H1 (cell line): ENCODE measurements around the gene ZNF423. TPM values are rescaled to one million over a fixed set of nuclear protein-coding genes. Genes with fewer than 3 reads are reported as not detected.
A peak's percentile ranks its signal among the peaks of the same experiment; 100 is the strongest.

Experiments used
- CTCF ChIA-PET: fragments of 300-600 bp; sonication (Branson Sonifier 250); formaldehyde crosslinking; loops from one replicate; lab custom pipeline; 2021; ENCODE audit not compliant: partially characterized antibody; lab: Charles Lee
- POLR2A ChIA-PET: fragments of 300-600 bp; sonication (Branson Sonifier 250); formaldehyde crosslinking; loops from one replicate; lab custom pipeline; 2021; ENCODE audit warnings: inconsistent platforms; ENCODE audit not compliant: partially characterized antibody; lab: Charles Lee
- DNase-seq, 2 experiments: peaks; one replicate each; pipeline versions ENCODE4 v3.0.0 to v3.0.0-alpha.2; 2010 to 2022; ENCODE audit warnings: low spot score in 2 of 2, low read depth in 1 of 2, mixed read lengths in 1 of 2
- FAIRE-seq: peaks from 2 replicates; lab custom pipeline; 2011; peaks lifted over from hg19 to GRCh38; lab: Jason Lieb, UNC
- H2AFZ ChIP-seq: 2 replicates; pipeline ENCODE4 v1.8.1; 2012; ENCODE audit warnings: low read length, inconsistent platforms
- H2AK5ac ChIP-seq: 2 replicates; pipeline ENCODE4 v1.6.1; 2013; ENCODE audit warnings: low read depth, low read length
- H2BK120ac ChIP-seq: replicated peaks from 2 replicates; pipeline ENCODE3; 2013; ENCODE audit warnings: low read depth, low read length, inconsistent platforms
- H2BK12ac ChIP-seq: 2 replicates; pipeline ENCODE4 v1.6.1; 2013; ENCODE audit warnings: low read depth, low read length
- H2BK15ac ChIP-seq: 2 replicates; pipeline ENCODE4 v1.6.1; 2013; ENCODE audit warnings: low read length
- H2BK20ac ChIP-seq: 2 replicates; pipeline ENCODE4 v1.6.1; 2013; ENCODE audit warnings: low read length
- H2BK5ac ChIP-seq: 2 replicates; pipeline ENCODE4 v1.6.1; 2013; ENCODE audit warnings: low read depth, low read length
- H3K14ac ChIP-seq: 2 replicates; pipeline ENCODE4 v1.6.1; 2013; ENCODE audit warnings: inconsistent platforms; ENCODE audit not compliant: insufficient read length
- H3K18ac ChIP-seq: 2 replicates; pipeline ENCODE4 v1.6.1; 2013; ENCODE audit warnings: low read length; ENCODE audit errors: extremely low read depth
- H3K23ac ChIP-seq: 2 replicates; pipeline ENCODE4 v1.6.1; 2013; ENCODE audit warnings: inconsistent platforms; ENCODE audit not compliant: insufficient read length
- H3K23me2 ChIP-seq: 2 replicates; pipeline ENCODE4 v1.6.1; 2013; ENCODE audit warnings: low read depth, low read length
- H3K27ac ChIP-seq: 2 replicates; pipeline ENCODE4 v1.6.1; 2011; ENCODE audit warnings: low read depth, low read length, inconsistent platforms
- H3K27me3 ChIP-seq, 4 experiments: replicated peaks in 1 of 4; 1 replicate in 1 of 4; 2 replicates in 3 of 4; pipeline versions ENCODE4 v1.6.1 to v1.8.1; 2011 to 2013; ENCODE audit warnings: low read length in 3 of 4, mild to moderate bottlenecking in 3 of 4, inconsistent platforms in 2 of 4, mixed read lengths in 2 of 4, moderate library complexity in 1 of 4; ENCODE audit not compliant: control insufficient read depth in 3 of 4, insufficient read depth in 3 of 4; ENCODE audit errors: extremely low read depth in 1 of 4
- H3K36me3 ChIP-seq, 4 experiments: 2 replicates each; pipeline versions ENCODE4 v1.6.1 to v1.8.1; 2011 to 2013; ENCODE audit warnings: mild to moderate bottlenecking in 4 of 4, low read length in 3 of 4, moderate library complexity in 2 of 4, control low read depth in 1 of 4, inconsistent platforms in 1 of 4; ENCODE audit not compliant: insufficient read depth in 4 of 4, control insufficient read depth in 2 of 4
- H3K4ac ChIP-seq: replicated peaks from 2 replicates; pipeline ENCODE3; 2013; ENCODE audit warnings: low read length, low read depth, mixed read lengths, inconsistent platforms; ENCODE audit not compliant: insufficient read length
- H3K4me1 ChIP-seq, 4 experiments: replicated peaks in 1 of 4; 1 replicate in 1 of 4; 2 replicates in 3 of 4; pipeline versions ENCODE4 v1.6.1 to v1.8.1; 2011 to 2013; ENCODE audit warnings: low read length in 3 of 4, inconsistent platforms in 2 of 4, mixed read lengths in 1 of 4; ENCODE audit not compliant: insufficient read depth in 4 of 4, control insufficient read depth in 3 of 4
- H3K4me2 ChIP-seq, 2 experiments: 2 replicates each; pipeline versions ENCODE4 v1.6.1 to v1.8.1; 2011 to 2013; ENCODE audit warnings: low read depth in 2 of 2, low read length in 2 of 2, control low read depth in 1 of 2, inconsistent platforms in 1 of 2, mild to moderate bottlenecking in 1 of 2; ENCODE audit not compliant: insufficient read depth in 1 of 2
- H3K4me3 ChIP-seq, 4 experiments: fragments of 200-600, 300-600 bp in 1 of 4; sonication (generic), shearing (Covaris generic), sonication (Bioruptor Twin) in 1 of 4; 2 replicates each; pipeline versions ENCODE4 v1.5.1 to v1.8.1; 2011 to 2016; ENCODE audit warnings: low read length in 4 of 4, low read depth in 3 of 4, control low read depth in 2 of 4, inconsistent platforms in 2 of 4, mild to moderate bottlenecking in 2 of 4, mixed read lengths in 1 of 4, moderate library complexity in 1 of 4; ENCODE audit not compliant: insufficient read depth in 2 of 4; ENCODE audit errors: extremely low read depth in 1 of 4
- H3K56ac ChIP-seq: replicated peaks from 2 replicates; pipeline ENCODE3; 2013; ENCODE audit warnings: low read depth, mild to moderate bottlenecking, mixed read lengths, low read length, inconsistent platforms; ENCODE audit not compliant: insufficient read length
- H3K79me1 ChIP-seq: 2 replicates; pipeline ENCODE4 v1.6.1; 2013; ENCODE audit warnings: low read depth, low read length, control low read depth
- H3K79me2 ChIP-seq, 2 experiments: 2 replicates each; pipeline versions ENCODE4 v1.6.1 to v1.8.1; 2012 to 2013; ENCODE audit warnings: low read length in 2 of 2, mild to moderate bottlenecking in 2 of 2, inconsistent platforms in 1 of 2; ENCODE audit not compliant: insufficient read depth in 2 of 2, control insufficient read depth in 1 of 2
- H3K9ac ChIP-seq, 4 experiments: replicated peaks in 1 of 4; 1 replicate in 1 of 4; 2 replicates in 3 of 4; pipeline versions ENCODE4 v1.6.1 to v1.8.1; 2011 to 2013; ENCODE audit warnings: low read depth in 3 of 4, low read length in 3 of 4, control low read depth in 2 of 4, mild to moderate bottlenecking in 2 of 4, moderate library complexity in 2 of 4, inconsistent platforms in 1 of 4; ENCODE audit errors: extremely low read depth in 1 of 4
- H3K9me3 ChIP-seq, 2 experiments: 2 replicates each; pipeline versions ENCODE4 v1.6.1 to v1.8.1; 2012 to 2013; ENCODE audit warnings: mild to moderate bottlenecking in 2 of 2, moderate library complexity in 2 of 2, control low read depth in 1 of 2, inconsistent platforms in 1 of 2, low read depth in 1 of 2, low read length in 1 of 2, mixed read lengths in 1 of 2; ENCODE audit not compliant: insufficient read depth in 2 of 2
- H4K20me1 ChIP-seq, 2 experiments: replicated peaks in 1 of 2; 2 replicates each; pipeline versions ENCODE3 to v1.8.1; 2011 to 2013; ENCODE audit warnings: inconsistent platforms in 2 of 2, low read length in 2 of 2, mild to moderate bottlenecking in 1 of 2; ENCODE audit not compliant: insufficient read depth in 2 of 2, control insufficient read depth in 1 of 2
- H4K5ac ChIP-seq: 2 replicates; pipeline ENCODE4 v1.6.1; 2013; ENCODE audit warnings: low read length, low read depth, mixed read lengths, inconsistent platforms; ENCODE audit not compliant: insufficient read length
- H4K8ac ChIP-seq: 2 replicates; pipeline ENCODE4 v1.8.0; 2013; ENCODE audit warnings: mild to moderate bottlenecking, moderate library complexity, low read length, inconsistent platforms; ENCODE audit not compliant: insufficient read depth; ENCODE audit errors: extremely low read depth
- H4K91ac ChIP-seq: replicated peaks from 2 replicates; pipeline ENCODE3; 2013; ENCODE audit warnings: low read length, mixed read lengths, inconsistent platforms; ENCODE audit not compliant: insufficient read length
- BACH1 ChIP-seq: IDR thresholded peaks from 2 replicates; pipeline ENCODE4 v1.6.1; 2012; ENCODE audit warnings: low read length, improper control_type of control experiment
- KDM1A ChIP-seq: fragments of 200-600, 300-600 bp; sonication (generic); IDR thresholded peaks from 2 replicates; pipeline ENCODE4 v1.7.1; 2016; ENCODE audit warnings: mild to moderate bottlenecking, low read length, borderline replicate concordance
- NANOG ChIP-seq: IDR thresholded peaks from 2 replicates; pipeline ENCODE4 v1.6.1; 2011; ENCODE audit warnings: low read length, low read depth, mild to moderate bottlenecking, inconsistent platforms; ENCODE audit not compliant: insufficient read depth, poor library complexity, severe bottlenecking
- SAP30 ChIP-seq: fragments of 300-600 bp; sonication (generic); IDR thresholded peaks from 2 replicates; pipeline ENCODE4 v1.7.1; 2012; ENCODE audit warnings: low read length, moderate library complexity, mild to moderate bottlenecking, inconsistent platforms; ENCODE audit not compliant: insufficient read depth, insufficient replicate concordance
- SIN3A ChIP-seq, 2 experiments: IDR thresholded peaks in 1 of 2; conservative IDR thresholded peaks in 1 of 2; 2 replicates each; pipeline ENCODE4 v1.6.1; 2011 to 2012; ENCODE audit warnings: low read length in 2 of 2, improper control_type of control experiment in 1 of 2, low read depth in 1 of 2, mild to moderate bottlenecking in 1 of 2
- SP1 ChIP-seq: IDR thresholded peaks from 2 replicates; pipeline ENCODE4 v1.6.1; 2011; ENCODE audit warnings: low read depth, low read length
- SP2 ChIP-seq: IDR thresholded peaks from 2 replicates; pipeline ENCODE4 v1.6.1; 2012; ENCODE audit warnings: mild to moderate bottlenecking, low read length, inconsistent platforms
- SRF ChIP-seq: IDR thresholded peaks from 2 replicates; pipeline ENCODE4 v1.6.1; 2011; ENCODE audit warnings: mild to moderate bottlenecking, low read depth, low read length, moderate library complexity
- ZNF274 ChIP-seq: IDR thresholded peaks from 2 replicates; pipeline ENCODE4 v1.7.0; 2012; ENCODE audit warnings: low read length, borderline replicate concordance; ENCODE audit errors: extremely low read depth
- WGBS, 2 experiments: shearing (Covaris generic) in 1 of 2; methylation state at CpG; one replicate each; pipeline versions ENCODE4 v1.1.6 to v1.1.7; 2013 to 2015; ENCODE audit warnings: low lambda C conversion rate in 2 of 2, mixed read lengths in 2 of 2, inconsistent platforms in 1 of 2, low coverage in 1 of 2, missing lambda C conversion rate in 1 of 2; ENCODE audit not compliant: insufficient replicate concordance in 2 of 2, insufficient coverage in 1 of 2, insufficient read length in 1 of 2; ENCODE audit errors: extremely low coverage in 1 of 2, missing lambda C conversion rate in 1 of 2; 5-methylcytosine and 5-hydroxymethylcytosine counted together
- polyA plus RNA-seq, 7 experiments: library from polyadenylated mRNA; depleted of rRNA in 3 of 7; stranded (reverse) in 5 of 7; unstranded in 2 of 7; fragments of >200 nt in 5 of 7; fragments of 200-250 nt in 2 of 7; gene quantifications; 1 replicate in 5 of 7; 2 replicates in 1 of 7; 4 replicates in 1 of 7; pipeline versions ENCODE4 v1.2.1 to v1.2.3, GENCODE V29; 2011 to 2013; ENCODE audit warnings: missing spikeins in 2 of 7, mixed read lengths in 2 of 7
- total RNA-seq: library from RNA; stranded (reverse); fragmentation: NEBNext Ultra II Directional; extraction: Animal tissue kit (Norgen Biotek cat#: 25700); gene quantifications from 2 replicates; pipeline ENCODE4 v1.2.1, GENCODE V29; 2021
- TF ChIP-seq, protein P1 (sequence below): IDR thresholded peaks from 2 replicates; pipeline ENCODE4 v1.6.1; 2011; ENCODE audit warnings: low read length, improper control_type of control experiment

ZNF423 gene
- total and polyA plus RNA-seq, 2 of the 8 experiments (the other 6 are each of a cell fraction or from before 2014, with no cell fraction given) = 38.2 to 52.3 TPM

DNA sequence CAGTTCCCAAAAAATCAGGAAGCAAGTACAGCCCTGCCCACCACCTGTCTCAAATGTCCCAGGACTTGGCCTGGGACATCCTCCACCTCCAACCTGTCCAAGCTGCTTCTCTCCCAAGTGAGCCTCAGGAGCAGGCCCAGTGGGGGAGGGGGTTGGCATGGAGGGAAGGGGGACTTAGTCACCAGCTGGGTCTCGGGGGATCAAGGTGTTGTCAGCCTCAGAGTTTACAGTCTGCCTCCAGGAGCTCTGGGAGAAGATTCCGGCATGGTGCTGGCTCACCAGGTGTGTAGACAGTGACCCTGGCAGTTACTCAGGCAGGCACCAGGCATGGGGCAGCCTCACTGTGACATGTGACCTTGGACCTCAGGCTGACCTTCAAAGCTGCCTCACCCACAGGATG is 19.7 kb downstream of the ZNF423 start:
- POLR2A ChIA-PET = interaction anchor here (2.8 to 3.6 kb wide), 3 partner anchors 9 to 21 kb away, joined by 9 read pairs; no protein-coding TSS in a partner anchor
- Histone ChIP-seq H2BK12ac (peak overlapping the region; percentile 98; the same call in 1 of the 2 replicates), H2AFZ (no peak overlapping the region)

More for the DNA sequence above, 19.7 kb downstream of the ZNF423 start:
- Histone ChIP-seq H3K9ac (no peak overlapping the region; a peak in 1 of 7 replicates), H4K8ac (no peak overlapping the region), H3K79me1 (peaks cover 42% of the 10 kb centered on the region), H4K20me1 (peaks cover 21 to 23% of the 10 kb centered on the region in 2 experiments), H3K36me3 (no peaks in the 10 kb centered on the region), H2AK5ac (peak overlapping the region; percentile 90; the same call in 1 of the 2 replicates), H3K4me3 (no peak overlapping the region), H3K23ac (no peak overlapping the region), H3K4me1 (peaks cover 7 to 74% (median 61%) of the 10 kb centered on the region in 4 experiments), H3K18ac (peak overlapping the region; percentile 68), H2BK120ac (no peak overlapping the region), H2BK20ac (peak overlapping the region; percentile 86; the same call in 1 of the 2 replicates), H3K14ac (no peak overlapping the region), H3K9me3 (no peaks in the 10 kb centered on the region), H4K91ac (no peak overlapping the region), H2BK15ac (peak overlapping the region; percentile 97), H3K27ac (no peak overlapping the region), H3K79me2 (peaks cover 3 to 93% of the 10 kb centered on the region in 2 experiments; a peak in 3 of 4 replicates), H3K56ac (no peak overlapping the region), H3K23me2 (peaks cover 6% of the 10 kb centered on the region), H3K4me2 (peak overlapping the region in 1 of 2 experiments; percentile 37; a peak in 2 of 4 replicates), H4K5ac (no peak overlapping the region), H3K27me3 (no peaks in the 10 kb centered on the region), H2BK5ac (peak overlapping the region; percentile 87; the same call in 1 of the 2 replicates), H3K4ac (no peak overlapping the region)
- no peak for TF ChIP-seq NANOG
- TF ChIP-seq, protein P1, sequence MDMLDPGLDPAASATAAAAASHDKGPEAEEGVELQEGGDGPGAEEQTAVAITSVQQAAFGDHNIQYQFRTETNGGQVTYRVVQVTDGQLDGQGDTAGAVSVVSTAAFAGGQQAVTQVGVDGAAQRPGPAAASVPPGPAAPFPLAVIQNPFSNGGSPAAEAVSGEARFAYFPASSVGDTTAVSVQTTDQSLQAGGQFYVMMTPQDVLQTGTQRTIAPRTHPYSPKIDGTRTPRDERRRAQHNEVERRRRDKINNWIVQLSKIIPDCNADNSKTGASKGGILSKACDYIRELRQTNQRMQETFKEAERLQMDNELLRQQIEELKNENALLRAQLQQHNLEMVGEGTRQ = no peak
- TF ChIP-seq SIN3A (conservative IDR thresholded peaks at IDR 0.05 in 1 of 2, IDR thresholded peaks at IDR 0.05 in 1 of 2; ENCODE audit: low read depth in 1 of 2, low read length in 2 of 2) = no peak
- no peak for TF ChIP-seq KDM1A
- no peak for TF ChIP-seq SRF
- TF ChIP-seq SP1 = no peak
- no peak for TF ChIP-seq ZNF274
- TF ChIP-seq SAP30 = no peak
- no peak for TF ChIP-seq BACH1
- TF ChIP-seq SP2 = no peak
- CTCF ChIA-PET = interaction anchor here (0.7 to 3.1 kb wide), 5 partner anchors 10 to 132 kb away, joined by 3 to 11 read pairs (median 3); no protein-coding TSS in a partner anchor
- 80% methylated on average over 2 of the region's 2 CpGs; no CpG with 5 or more reads in 1 of the 2 experiments for WGBS, 2 experiments
- DNase-seq (no peak), FAIRE-seq (no peak)
